Measurements from ENCODE around the gene OBP2B. TPM values are rescaled to one million over a fixed set of nuclear protein-coding genes. Genes with fewer than 3 reads are reported as not detected.
"Not testable (repeated sequence)": the region's sequence is repeated elsewhere in the genome, so short reads cannot be mapped to it uniquely, and the experiment has no call there.

OBP2B gene
- total RNA-seq (2014; rRNA removed; shearing (Covaris generic)) (not detected in 2 replicates), polyA plus RNA-seq (2016; fragmentation: Nextera tagmentation; extraction: Ambion mirVana) (not detected in 2 replicates)

DNA sequence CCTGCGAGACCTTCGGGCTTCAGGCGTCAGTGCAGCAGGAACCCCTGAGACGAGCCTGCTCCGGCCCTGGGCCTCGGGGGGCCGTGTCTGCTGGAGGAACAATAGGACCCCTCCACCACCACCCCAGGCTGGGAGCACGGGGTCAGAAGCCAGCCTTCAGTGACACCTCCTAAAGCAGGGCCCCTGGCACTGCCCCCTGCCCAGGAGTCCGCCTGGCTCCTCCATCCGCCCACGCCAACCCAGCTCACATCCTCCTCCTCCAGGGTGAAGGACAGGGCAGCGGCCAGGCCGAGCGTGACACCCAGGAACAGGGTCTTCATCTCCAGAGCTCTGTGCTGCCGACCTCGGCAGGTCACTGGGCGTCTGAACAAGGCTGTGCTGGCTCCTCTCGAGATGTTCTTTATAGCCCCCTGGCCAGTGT is at the start of gene OBP2B:
OBP2B (minus strand) TSS at position 371 of the 421 bp plus-strand sequence; CDS start at position 320, 51 bp downstream.
- H4K20me1 ChIP-seq (ENCODE audit: insufficient read depth); H3F3A ChIP-seq (ENCODE audit: insufficient read depth); H3K36me3 ChIP-seq (ENCODE audit: low read depth); DNase-seq; H3K9me3 ChIP-seq (ENCODE audit: low read depth); in situ Hi-C loops (cut with MboI); H3K27ac ChIP-seq; H2AFZ ChIP-seq; H3K4me1 ChIP-seq (ENCODE audit: insufficient read depth); H3K79me2 ChIP-seq (ENCODE audit: insufficient read depth); H3K9ac ChIP-seq; H3K9me2 ChIP-seq (ENCODE audit: insufficient read depth); H3K4me2 ChIP-seq (ENCODE audit: unreplicated experiment); H3K4me3 ChIP-seq: not testable (repeated sequence)
- 27 to 44% methylated on average over 3 to 10 of the region's 18 CpGs for WGBS, 2 experiments (ENCODE audit: low coverage in 1 of 2, low lambda C conversion rate in 2 of 2, missing lambda C conversion rate in 2 of 2)
- H3K27me3 ChIP-seq (replicated peaks; ENCODE audit: insufficient read depth): peaks cover 19% of the 10 kb centered on the region

DNA sequence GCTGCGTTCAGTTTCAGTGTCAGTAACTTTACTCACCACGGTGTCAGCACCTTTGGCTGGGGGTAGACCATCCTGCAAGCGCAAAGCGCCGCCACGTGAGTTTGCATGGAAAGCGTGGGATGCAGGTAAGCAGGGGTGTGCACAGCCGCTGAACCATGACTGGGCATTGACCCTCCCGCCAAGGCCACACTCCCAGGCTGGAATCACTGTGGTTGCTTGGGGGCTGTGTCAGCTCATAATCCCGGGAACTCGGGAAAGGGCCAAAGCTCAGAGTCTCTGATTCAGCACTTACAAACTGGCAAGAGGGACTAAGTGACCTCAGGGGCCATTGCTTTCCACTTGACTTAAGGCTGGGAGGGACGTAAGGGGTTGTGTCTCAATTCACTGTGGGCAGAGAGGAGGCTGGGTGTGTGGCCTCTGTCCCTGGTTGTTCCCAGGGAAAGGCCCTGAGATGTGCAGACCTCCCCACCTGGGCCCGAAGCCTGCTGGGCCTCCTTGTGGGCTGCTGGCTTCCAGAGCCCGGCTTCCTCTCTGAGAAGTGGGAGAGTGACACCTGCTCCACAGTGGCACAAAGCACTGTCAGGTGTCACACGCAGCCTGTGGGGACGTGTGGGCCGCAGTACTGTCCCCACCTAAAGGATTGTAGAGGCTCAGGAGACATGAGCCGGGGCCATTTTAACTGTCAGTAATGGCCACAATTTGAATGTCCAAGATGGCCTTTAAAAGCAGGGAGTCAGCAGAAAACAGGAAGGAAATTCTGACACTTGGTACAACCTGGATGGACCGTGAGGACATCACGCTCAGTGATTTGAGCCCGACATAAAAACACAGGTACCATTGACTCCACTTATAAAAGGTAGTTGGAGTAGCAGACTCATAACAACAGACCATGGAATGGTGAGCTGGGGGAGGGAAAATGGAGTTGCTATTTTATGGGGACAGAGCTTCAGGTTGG is 49.3 kb upstream of the OBP2B start:
- H2AFZ ChIP-seq: no peak overlapping the region

DNA sequence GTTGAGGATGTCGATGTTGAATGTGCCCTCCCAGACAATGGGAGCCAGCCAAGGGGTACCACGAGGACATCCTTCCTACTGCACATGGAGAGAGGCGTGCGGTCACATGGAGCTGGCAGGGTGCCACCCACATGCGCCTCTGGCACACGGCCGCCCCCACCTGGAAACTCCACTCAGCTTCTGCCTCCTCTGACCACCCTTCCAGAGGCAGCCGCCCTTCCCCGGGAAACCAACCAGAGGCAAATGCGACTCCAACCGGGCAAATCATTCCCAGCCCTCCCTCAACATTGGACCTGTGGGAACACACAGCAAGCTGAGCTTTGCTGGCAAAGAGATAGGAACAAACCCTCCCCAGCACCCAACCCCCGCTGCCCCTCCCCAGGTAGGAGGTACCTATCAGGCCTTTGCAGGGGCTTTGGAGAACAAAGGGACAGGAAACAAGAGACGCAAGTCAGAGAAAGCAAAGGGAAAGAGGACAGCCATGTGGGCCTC is 48.5 kb upstream of the OBP2B start:
- no peak overlapping the region for H3K9ac ChIP-seq
- no peak for TF ChIP-seq EZH2phosphoT487 (IDR thresholded peaks at IDR 0.05; ENCODE audit: insufficient read depth, low read depth)
- WGBS, 2 experiments (ENCODE audit: low coverage in 1 of 2, low lambda C conversion rate in 2 of 2, missing lambda C conversion rate in 2 of 2): 36 to 43% methylated on average over 12 to 13 of the region's 13 CpGs
- no peak overlapping the region for H2AFZ ChIP-seq
- H3K9me3 ChIP-seq (ENCODE audit: low read depth): no peaks in the 10 kb centered on the region
- H4K20me1 ChIP-seq (ENCODE audit: insufficient read depth): no peaks in the 10 kb centered on the region
- H3K4me3 ChIP-seq: no peak overlapping the region
- H3F3A ChIP-seq (ENCODE audit: insufficient read depth): no peaks in the 10 kb centered on the region
- in situ Hi-C loops (cut with MboI): no loop called here
- no peaks in the 10 kb centered on the region for H3K36me3 ChIP-seq (ENCODE audit: low read depth)
- no peak overlapping the region for H3K27ac ChIP-seq
- no peaks in the 10 kb centered on the region for H3K9me2 ChIP-seq (ENCODE audit: insufficient read depth)
- no peak for DNase-seq
- peaks cover 16% of the 10 kb centered on the region for H3K27me3 ChIP-seq (replicated peaks; ENCODE audit: insufficient read depth)
- H3K4me2 ChIP-seq (ENCODE audit: unreplicated experiment): no peak overlapping the region
- H3K79me2 ChIP-seq (ENCODE audit: insufficient read depth): no peaks in the 10 kb centered on the region
- no peaks in the 10 kb centered on the region for H3K4me1 ChIP-seq (ENCODE audit: insufficient read depth)

More for the DNA sequence above, 49.3 kb upstream of the OBP2B start:
- no peak for DNase-seq
- H3F3A ChIP-seq (ENCODE audit: insufficient read depth): no peaks in the 10 kb centered on the region
- H3K79me2 ChIP-seq (ENCODE audit: insufficient read depth): no peaks in the 10 kb centered on the region
- no peaks in the 10 kb centered on the region for H4K20me1 ChIP-seq (ENCODE audit: insufficient read depth)
- H3K9me3 ChIP-seq (ENCODE audit: low read depth): no peaks in the 10 kb centered on the region
- in situ Hi-C loops (cut with MboI): no loop called here
- H3K36me3 ChIP-seq (ENCODE audit: low read depth): no peaks in the 10 kb centered on the region
- no peak overlapping the region for H3K27ac ChIP-seq
- no peaks in the 10 kb centered on the region for H3K4me1 ChIP-seq (ENCODE audit: insufficient read depth)
- H3K4me3 ChIP-seq: no peak overlapping the region
- H3K9me2 ChIP-seq (ENCODE audit: insufficient read depth): no peaks in the 10 kb centered on the region
- peaks cover 12% of the 10 kb centered on the region for H3K27me3 ChIP-seq (replicated peaks; ENCODE audit: insufficient read depth)
- no peak for TF ChIP-seq EZH2 (IDR thresholded peaks at IDR 0.05; ENCODE audit: insufficient read depth, poor library complexity, severe bottlenecking)
- no peak for TF ChIP-seq EZH2phosphoT487 (IDR thresholded peaks at IDR 0.05; ENCODE audit: insufficient read depth, low read depth)
- 61 to 69% methylated on average over 21 of the region's 21 CpGs for WGBS, 2 experiments (ENCODE audit: low coverage in 1 of 2, low lambda C conversion rate in 2 of 2, missing lambda C conversion rate in 2 of 2)
- no peak overlapping the region for H3K9ac ChIP-seq
- no peak overlapping the region for H3K4me2 ChIP-seq (ENCODE audit: unreplicated experiment)

- no peak overlapping the region for H3K4me3 ChIP-seq
- H3K9ac ChIP-seq: no peak overlapping the region
- no peaks in the 10 kb centered on the region for H3K9me2 ChIP-seq (ENCODE audit: insufficient read depth)
- no peak for DNase-seq
- no peaks in the 10 kb centered on the region for H3K36me3 ChIP-seq (ENCODE audit: low read depth)
- 78 to 80% methylated on average over 10 of the region's 10 CpGs for whole genome bisulfite sequencing, 2 experiments (ENCODE audit: low coverage in 1 of 2, low lambda C conversion rate in 2 of 2, missing lambda C conversion rate in 2 of 2)
- H3K79me2 ChIP-seq (ENCODE audit: insufficient read depth): no peaks in the 10 kb centered on the region
- in situ Hi-C loops (cut with MboI): no loop called here
- H3K4me1 ChIP-seq (ENCODE audit: insufficient read depth): no peaks in the 10 kb centered on the region
- no peaks in the 10 kb centered on the region for H3F3A ChIP-seq (ENCODE audit: insufficient read depth)
- H3K9me3 ChIP-seq (ENCODE audit: low read depth): no peaks in the 10 kb centered on the region
- no peak overlapping the region for H2AFZ ChIP-seq
- peaks cover 13% of the 10 kb centered on the region for H3K27me3 ChIP-seq (replicated peaks; ENCODE audit: insufficient read depth)
- TF ChIP-seq EZH2 (IDR thresholded peaks at IDR 0.05; ENCODE audit: insufficient read depth, poor library complexity, severe bottlenecking): no peak
- no peak for TF ChIP-seq EZH2phosphoT487 (IDR thresholded peaks at IDR 0.05; ENCODE audit: insufficient read depth, low read depth)
- no peak overlapping the region for H3K4me2 ChIP-seq (ENCODE audit: unreplicated experiment)
- no peaks in the 10 kb centered on the region for H4K20me1 ChIP-seq (ENCODE audit: insufficient read depth)
- no peak overlapping the region for H3K27ac ChIP-seq
Measured at GRCh38 chr9:133256686-133257091, 47.6 kb upstream of the OBP2B start.

Data from GM23248 (cell line).